GM18907 (cell line): Measurements from ENCODE around the gene TC2N.
"Not testable (repeated sequence)": the region's sequence is repeated elsewhere in the genome, so short reads cannot be mapped to it uniquely, and the experiment has no call there.

Source experiments
- ATAC-seq: cut with Tn5 transposase; IDR thresholded peaks from one replicate; pipeline ENCODE4 v1.9.1; 2021; ENCODE audit warnings: mild to moderate bottlenecking, moderate library complexity; ENCODE audit not compliant: unreplicated experiment

TC2N gene

DNA sequence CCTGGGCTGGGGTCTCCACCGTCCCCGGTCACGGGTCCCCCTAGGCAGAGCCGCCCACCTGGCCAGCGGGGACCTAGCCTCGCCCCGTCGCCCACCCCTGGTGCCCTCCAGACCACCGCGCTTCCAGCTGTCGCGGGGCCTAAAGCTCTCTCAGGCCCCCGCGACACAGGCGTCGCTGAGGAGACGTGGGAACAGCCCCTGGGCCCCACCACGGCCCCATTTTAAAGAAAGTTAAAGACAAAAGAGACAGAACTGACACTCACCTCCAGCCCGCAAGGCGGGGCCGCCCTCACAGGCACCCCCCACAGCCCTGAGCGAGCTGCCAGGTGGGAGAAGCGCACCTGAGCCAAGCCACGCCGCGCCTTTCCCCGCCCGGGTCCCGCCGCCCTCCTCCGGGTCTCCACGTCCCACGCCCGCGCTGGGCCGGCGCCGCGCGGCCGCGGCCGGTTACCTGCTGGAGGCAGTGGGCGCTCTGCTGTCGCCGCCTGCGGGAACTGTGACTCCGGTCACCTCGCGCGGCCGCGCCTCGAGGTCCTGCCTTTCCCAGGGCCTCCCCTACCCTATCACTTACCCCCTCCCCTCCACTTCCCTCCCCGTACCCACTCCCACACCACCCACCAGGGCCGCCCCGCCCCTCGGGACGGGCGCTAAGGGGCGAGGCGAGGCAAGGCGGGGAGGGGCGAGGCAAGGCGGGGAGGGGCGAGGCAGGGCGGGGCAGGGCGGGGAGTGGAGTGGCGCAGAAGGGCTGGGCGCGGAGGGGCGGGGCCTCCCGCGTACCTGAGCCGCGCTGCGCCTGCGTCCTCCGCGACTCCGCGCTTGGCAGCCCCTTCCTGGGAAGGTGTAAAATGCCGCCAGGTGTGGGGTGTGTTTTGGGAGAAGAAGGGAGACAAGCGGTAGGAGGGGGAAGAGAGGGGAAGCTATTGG lies 31.2 kb downstream of the TC2N start:
- peak; percentile 65 for ATAC-seq

GRCh38 chr14:91835197-91835919 lies 32.0 kb downstream of the TC2N start:
- no peak for ATAC-seq

GRCh38 chr14:91834571-91834970 lies 32.8 kb downstream of the TC2N start:
- no peak for ATAC-seq

- ATAC-seq: no peak
These were observed 36.0 kb downstream of the TC2N start for GRCh38 chr14:91831337-91831736.

DNA sequence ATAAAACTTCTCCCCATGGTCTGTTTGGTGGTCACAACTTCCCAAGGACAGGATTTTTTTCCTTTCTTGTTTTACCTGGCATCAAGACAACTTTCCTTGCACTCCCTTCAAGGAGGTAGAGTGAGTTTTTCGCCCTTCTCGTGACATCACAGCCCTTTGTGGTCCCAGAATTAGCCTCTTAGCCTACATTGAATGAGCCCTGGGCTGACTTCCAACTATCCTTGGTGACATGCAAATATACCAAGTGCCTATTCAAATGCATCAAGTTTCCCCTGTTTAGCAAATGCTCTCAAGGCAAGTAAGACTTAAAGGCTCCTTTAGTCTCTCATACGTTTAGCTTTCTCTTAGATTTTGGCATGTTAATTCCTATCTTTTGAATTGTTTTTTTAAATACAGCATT lies 36.6 kb downstream of the TC2N start:
- ATAC-seq: peak; percentile 80

GRCh38 chr14:91829511-91829910 lies 37.8 kb downstream of the TC2N start:
- ATAC-seq: no peak

- no peak for ATAC-seq
These were observed 39.6 kb downstream of the TC2N start for GRCh38 chr14:91827746-91828145.

DNA sequence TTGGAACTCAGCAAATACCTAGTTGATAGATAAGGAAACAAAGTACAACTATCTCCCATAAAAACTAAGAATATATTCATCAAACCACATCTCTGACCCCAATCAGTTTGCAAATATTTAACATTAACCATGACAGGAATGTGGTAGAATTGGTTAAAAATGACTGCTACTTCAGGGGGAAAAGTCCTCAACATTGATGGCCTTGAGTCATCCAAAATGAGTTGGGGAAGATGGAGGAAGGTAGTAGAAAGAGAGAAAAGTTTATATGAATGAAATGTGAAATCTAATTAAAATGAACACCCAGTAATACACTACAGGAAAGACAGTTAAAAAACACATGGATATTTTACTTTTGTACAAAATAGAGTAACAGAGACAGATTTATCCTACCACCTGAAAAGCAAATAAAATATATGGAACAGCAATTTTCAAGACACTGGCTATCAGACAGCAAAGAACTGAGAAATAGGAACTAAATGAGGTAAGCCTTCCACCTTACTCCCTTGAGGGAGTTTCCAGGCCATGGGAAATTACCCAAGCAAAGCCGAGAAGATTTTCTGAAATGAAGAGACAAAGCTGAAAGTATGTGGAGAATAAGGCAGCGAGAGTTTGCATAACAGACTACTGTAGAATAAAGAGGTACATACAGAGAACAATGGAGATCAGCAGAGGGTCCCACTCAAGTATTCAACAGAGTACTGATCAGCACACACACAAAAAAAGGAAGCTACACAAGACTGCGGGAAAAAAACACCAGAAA lies 49.6 kb downstream of the TC2N start:
- ATAC-seq: peak; percentile 92

DNA sequence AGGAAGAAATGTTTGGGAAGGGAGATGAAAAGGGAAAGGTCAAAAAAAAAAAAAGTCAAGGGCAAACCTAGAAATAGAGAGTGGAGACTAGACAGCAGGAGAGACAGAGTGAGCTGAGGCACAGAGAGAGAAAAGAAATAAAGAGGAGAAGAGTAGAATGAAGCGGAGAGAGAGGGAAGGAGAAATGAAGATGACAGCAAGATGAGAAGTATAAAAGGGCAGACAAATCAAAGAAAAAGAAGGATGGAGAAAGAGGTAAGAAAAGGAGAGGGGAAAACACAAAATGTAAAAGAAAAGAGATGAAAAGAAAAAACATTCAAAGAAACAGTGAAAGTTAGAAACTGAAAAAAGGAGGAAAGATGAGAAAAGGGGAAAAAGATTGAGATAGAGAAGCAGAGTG lies 53.0 kb downstream of the TC2N start:
- ATAC-seq: no peak

DNA sequence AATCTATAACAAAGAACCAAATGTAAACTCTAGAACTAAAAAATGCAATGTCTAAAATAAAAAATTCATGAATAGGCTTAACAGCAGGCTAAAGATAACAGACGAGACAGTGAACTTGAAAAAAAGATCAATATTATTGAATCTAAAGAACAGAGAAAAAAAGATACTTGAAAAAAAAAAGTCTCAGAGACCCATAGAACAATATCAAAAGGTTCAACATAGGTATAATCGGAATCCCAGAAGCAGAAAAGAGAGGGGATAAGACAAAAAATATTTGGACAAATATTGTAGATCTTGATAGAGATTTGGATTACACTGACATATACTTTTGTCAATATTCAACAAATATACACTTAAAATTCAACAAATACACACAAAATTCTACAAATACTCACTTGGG lies 56.6 kb downstream of the TC2N start:
- no peak for ATAC-seq

DNA sequence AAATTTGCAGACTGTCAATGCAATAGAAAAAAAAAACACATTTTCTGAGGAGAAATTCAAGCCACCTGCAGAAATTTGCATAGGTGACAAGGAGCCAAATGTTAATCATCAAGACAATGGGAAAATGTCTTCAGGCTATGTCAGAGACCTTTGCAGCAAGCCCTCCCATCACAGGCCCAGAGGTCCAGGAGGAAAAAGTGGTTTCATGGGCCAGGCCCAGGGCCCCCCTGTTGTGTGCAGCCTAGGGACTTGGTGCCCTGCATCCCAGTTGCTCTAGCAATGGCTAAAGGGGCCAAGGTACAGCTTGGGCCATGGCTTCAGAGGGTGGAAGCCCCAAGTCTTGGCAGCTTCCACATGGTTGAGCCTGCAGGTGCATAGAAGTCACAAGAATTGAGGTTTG lies 60.6 kb downstream of the TC2N start:
- ATAC-seq: no peak

- not testable (repeated sequence) for ATAC-seq
These were observed 61.2 kb downstream of the TC2N start for GRCh38 chr14:91806094-91806493.

GRCh38 chr14:91805659-91806058 lies 61.7 kb downstream of the TC2N start:
- no peak for ATAC-seq

- no peak for ATAC-seq
These were observed 66.0 kb downstream of the TC2N start for GRCh38 chr14:91801358-91801757.

- no peak for ATAC-seq
These were observed 70.6 kb downstream of the TC2N start for GRCh38 chr14:91796617-91797347.

GRCh38 chr14:91793704-91794103 lies 73.6 kb downstream of the TC2N start:
- ATAC-seq: no peak

GRCh38 chr14:91786188-91786587 lies 81.1 kb downstream of the TC2N start:
- no peak for ATAC-seq

DNA sequence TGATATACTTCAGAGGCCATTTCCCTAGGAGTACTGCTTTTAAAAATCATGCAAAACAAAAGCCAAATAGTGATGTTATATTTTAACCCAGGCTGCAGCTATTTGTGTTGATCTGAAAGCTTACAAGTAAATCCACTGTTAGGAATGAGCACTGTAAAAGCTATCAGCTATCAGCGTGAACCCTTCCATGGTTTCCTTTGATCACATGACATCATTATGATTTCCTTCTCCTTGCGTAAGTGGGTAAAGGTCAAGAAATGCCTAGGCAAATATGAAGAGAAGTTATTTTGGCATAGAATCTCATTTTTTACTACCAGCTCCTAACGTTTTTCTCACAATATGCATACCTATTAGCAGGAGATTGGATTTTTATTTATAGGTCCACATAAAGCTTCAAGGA lies 86.9 kb downstream of the TC2N start:
- no peak for ATAC-seq

- ATAC-seq: no peak
These were observed 89.1 kb downstream of the TC2N start for GRCh38 chr14:91778217-91778616.

DNA sequence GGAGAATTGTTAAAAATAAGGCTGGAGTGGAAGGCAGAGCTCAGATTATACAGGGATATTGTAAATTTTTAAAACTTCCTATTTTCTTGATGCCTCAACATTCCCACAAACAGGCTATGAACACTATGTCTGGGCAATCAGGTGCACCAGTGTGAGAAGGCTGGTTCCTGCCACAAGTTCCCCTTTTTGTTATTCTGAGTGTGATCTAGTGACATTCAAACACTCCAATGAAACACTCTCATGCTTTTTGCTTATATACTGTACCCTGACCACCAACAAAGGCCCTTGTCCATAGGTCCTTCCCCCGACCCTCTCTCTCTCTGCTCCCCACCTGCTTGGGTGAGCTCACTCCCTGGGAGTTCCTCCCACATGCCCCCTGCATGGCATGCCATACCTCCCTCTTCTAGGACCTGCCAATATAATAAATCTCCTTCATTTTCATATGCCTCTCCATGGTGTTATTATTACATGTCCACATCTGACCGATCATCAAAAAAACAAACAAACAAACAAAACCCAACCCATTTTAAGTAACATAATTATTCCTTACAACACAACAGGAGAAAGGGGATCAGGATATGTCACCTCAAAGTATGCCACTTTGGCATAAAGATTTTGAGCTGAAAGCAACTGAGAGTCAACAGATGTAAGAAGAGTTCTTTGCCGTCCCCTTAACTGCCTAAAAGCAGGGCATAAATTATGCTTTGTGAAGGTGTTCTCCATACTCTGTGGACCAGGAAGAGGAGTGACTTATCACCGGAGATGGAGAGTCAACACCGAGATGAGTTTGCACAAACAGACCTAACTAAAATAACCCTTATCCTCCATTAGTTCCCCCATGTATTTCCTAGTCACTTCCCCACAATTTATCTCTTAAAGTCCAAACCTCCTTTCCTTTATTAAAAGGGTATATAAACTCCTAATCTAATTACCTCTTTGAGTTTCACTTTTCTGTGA lies 92.9 kb downstream of the TC2N start:
- ATAC-seq: no peak
